ENCODE results near the gene SNED1. TPM values are rescaled to one million over a fixed set of nuclear protein-coding genes. Genes with fewer than 3 reads are reported as not detected.

SNED1 gene
- total and polyA plus RNA-seq, 2 donors (not counting 1 experiment from before 2014, with no cell fraction given) = 27.2 to 39.5 TPM

DNA sequence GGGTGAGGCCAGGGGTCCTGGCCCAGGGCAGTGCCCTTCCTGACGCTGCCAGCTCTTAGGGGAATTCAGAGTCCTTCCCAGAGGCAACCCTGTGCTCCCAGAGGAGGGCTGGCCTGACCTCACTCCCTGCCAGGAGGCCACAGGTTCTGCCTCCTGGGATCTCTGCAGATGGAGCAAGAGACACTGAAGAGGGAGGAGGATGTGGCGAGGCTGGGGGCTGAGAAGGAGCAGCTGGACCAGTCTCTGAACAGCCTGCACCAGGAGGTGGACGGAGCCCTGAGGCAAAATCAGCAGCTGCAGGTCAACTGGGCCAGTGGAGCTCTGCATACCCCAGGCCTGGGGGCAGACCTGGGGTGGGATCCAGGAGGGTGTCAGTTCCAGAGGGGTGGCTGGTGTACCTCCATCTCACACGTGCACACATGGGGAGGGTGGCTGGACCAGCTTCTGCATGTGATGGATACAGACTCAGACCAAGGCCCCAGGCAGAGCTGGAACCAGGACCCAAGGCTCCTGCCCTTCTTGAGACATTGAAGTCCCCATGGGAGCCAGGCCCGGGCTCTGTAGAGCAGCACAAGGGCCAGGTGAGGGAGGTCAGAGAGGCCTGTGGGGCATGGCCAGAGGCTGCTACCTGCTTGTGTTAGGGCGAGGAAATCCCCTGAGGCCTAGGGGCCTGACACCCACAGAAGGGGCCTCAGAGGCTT, 9.7 kb upstream of the SNED1 start:
- Histone ChIP-seq H4K20me1 (ENCODE audit: control insufficient read depth, extremely low read depth, insufficient read depth, low read length) (no peaks in the 10 kb centered on the region), H3K36me3 (ENCODE audit: control insufficient read depth, insufficient read depth, low read length) (no peaks in the 10 kb centered on the region), H3K4me2 (ENCODE audit: extremely low read depth, insufficient read depth, low read length) (no peak overlapping the region), H2AFZ (ENCODE audit: low read length) (no peak overlapping the region), H3K27me3 (ENCODE audit: control insufficient read depth, insufficient read depth, low read length) (no peaks in the 10 kb centered on the region), H3K9ac (ENCODE audit: insufficient read depth, low read length) (no peak overlapping the region), H3K4me3 (replicated peaks in 1 of 4; ENCODE audit: control extremely low read depth in 1 of 4, insufficient read depth in 1 of 4, low read depth in 3 of 4, low read length in 4 of 4) (no peak overlapping the region), H3K27ac (ENCODE audit: insufficient read depth, low read length) (no peak overlapping the region), H3K9me3 (ENCODE audit: control insufficient read depth, insufficient read depth, low read depth, low read length) (no peaks in the 10 kb centered on the region), H3K79me2 (ENCODE audit: control insufficient read depth, insufficient read depth, low read length) (no peaks in the 10 kb centered on the region), H3K4me1 (ENCODE audit: control insufficient read depth, extremely low read depth, insufficient read depth, low read length) (peaks cover 25% of the 10 kb centered on the region)
- TF ChIP-seq EZH2 (IDR thresholded peaks at IDR 0.05; ENCODE audit: low read length, missing control alignments) (no peak), CTCF (conservative IDR thresholded peaks at IDR 0.05 in 1 of 2, IDR thresholded peaks at IDR 0.05 in 1 of 2; ENCODE audit: low read depth in 1 of 2, low read length in 2 of 2) (no peak)
- DNase-seq (ENCODE audit: low read depth in 2 of 2) = no peak

DNA sequence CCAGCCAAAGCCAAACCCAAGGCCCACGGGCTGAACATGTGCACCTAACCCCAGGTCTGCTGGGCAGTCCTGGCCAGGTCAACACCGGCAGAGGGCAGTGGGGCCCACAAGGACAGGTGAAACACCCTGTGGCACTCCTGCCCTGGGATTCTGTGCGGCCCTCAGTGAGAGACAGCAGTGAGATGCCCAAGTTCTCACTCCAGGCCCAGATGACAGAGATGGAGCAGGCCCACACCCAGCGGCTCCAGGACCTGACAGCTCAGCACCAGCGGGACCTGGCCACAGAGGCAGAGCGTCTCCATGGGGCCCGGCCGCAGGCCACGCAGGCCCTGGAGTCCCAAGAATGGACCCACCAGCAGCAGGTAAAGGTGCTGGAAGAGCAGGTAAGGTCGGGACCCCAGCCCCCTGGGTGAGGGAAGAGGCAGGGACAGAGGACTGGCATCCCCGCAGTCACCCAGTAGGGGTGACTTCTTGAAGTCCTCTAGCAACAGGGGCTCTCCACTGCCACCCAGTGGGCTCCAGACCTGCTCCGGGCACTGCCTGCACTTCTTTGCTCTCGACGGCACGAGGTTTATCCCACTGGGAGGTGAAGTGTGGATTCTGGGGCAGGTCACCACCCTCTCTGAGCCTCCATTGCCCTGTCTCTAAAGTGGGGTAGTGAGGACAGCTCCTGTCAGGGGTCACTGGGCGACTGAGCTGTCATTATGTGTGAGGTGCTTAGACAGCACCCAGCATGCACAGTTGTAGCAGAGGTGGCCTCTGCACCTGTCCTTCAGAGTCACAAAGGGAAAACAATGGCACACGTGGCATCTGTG, 8.8 kb upstream of the SNED1 start:
- Histone ChIP-seq H3K36me3 (ENCODE audit: control insufficient read depth, insufficient read depth, low read length) (no peaks in the 10 kb centered on the region), H3K27ac (ENCODE audit: insufficient read depth, low read length) (no peak overlapping the region), H3K9ac (ENCODE audit: insufficient read depth, low read length) (no peak overlapping the region), H3K4me2 (ENCODE audit: extremely low read depth, insufficient read depth, low read length) (no peak overlapping the region), H3K9me3 (ENCODE audit: control insufficient read depth, insufficient read depth, low read depth, low read length) (no peaks in the 10 kb centered on the region), H3K27me3 (ENCODE audit: control insufficient read depth, insufficient read depth, low read length) (no peaks in the 10 kb centered on the region), H3K4me1 (ENCODE audit: control insufficient read depth, extremely low read depth, insufficient read depth, low read length) (peaks cover 25% of the 10 kb centered on the region), H2AFZ (ENCODE audit: low read length) (no peak overlapping the region), H3K79me2 (ENCODE audit: control insufficient read depth, insufficient read depth, low read length) (no peaks in the 10 kb centered on the region), H4K20me1 (ENCODE audit: control insufficient read depth, extremely low read depth, insufficient read depth, low read length) (no peaks in the 10 kb centered on the region), H3K4me3 (replicated peaks in 1 of 4; ENCODE audit: control extremely low read depth in 1 of 4, insufficient read depth in 1 of 4, low read depth in 3 of 4, low read length in 4 of 4) (no peak overlapping the region)
- TF ChIP-seq EZH2 (IDR thresholded peaks at IDR 0.05; ENCODE audit: low read length, missing control alignments) (no peak), CTCF (conservative IDR thresholded peaks at IDR 0.05 in 1 of 2, IDR thresholded peaks at IDR 0.05 in 1 of 2; ENCODE audit: low read depth in 1 of 2, low read length in 2 of 2) (peak; percentile 36 to 53)
- DNase-seq (ENCODE audit: low read depth in 2 of 2) = peak; percentile 23 to 32

GRCh38 chr2:240990266-240990529, 8.2 kb upstream of the SNED1 start:
- Histone ChIP-seq H3K4me1 (ENCODE audit: control insufficient read depth, extremely low read depth, insufficient read depth, low read length) (peaks cover 30% of the 10 kb centered on the region), H4K20me1 (ENCODE audit: control insufficient read depth, extremely low read depth, insufficient read depth, low read length) (no peaks in the 10 kb centered on the region), H3K27ac (ENCODE audit: insufficient read depth, low read length) (no peak overlapping the region), H2AFZ (ENCODE audit: low read length) (no peak overlapping the region), H3K27me3 (ENCODE audit: control insufficient read depth, insufficient read depth, low read length) (no peaks in the 10 kb centered on the region), H3K9ac (ENCODE audit: insufficient read depth, low read length) (no peak overlapping the region), H3K4me3 (replicated peaks in 1 of 4; ENCODE audit: control extremely low read depth in 1 of 4, insufficient read depth in 1 of 4, low read depth in 3 of 4, low read length in 4 of 4) (no peak overlapping the region), H3K4me2 (ENCODE audit: extremely low read depth, insufficient read depth, low read length) (no peak overlapping the region), H3K36me3 (ENCODE audit: control insufficient read depth, insufficient read depth, low read length) (no peaks in the 10 kb centered on the region), H3K79me2 (ENCODE audit: control insufficient read depth, insufficient read depth, low read length) (no peaks in the 10 kb centered on the region), H3K9me3 (ENCODE audit: control insufficient read depth, insufficient read depth, low read depth, low read length) (no peaks in the 10 kb centered on the region)
- no peak for DNase-seq (ENCODE audit: low read depth in 2 of 2)
- no peak for TF ChIP-seq EZH2 (IDR thresholded peaks at IDR 0.05; ENCODE audit: low read length, missing control alignments)
- no peak for TF ChIP-seq CTCF (conservative IDR thresholded peaks at IDR 0.05 in 1 of 2, IDR thresholded peaks at IDR 0.05 in 1 of 2; ENCODE audit: low read depth in 1 of 2, low read length in 2 of 2)
